Stimulated activated CD8-positive, alpha-beta memory T cell treated with anti-CD3 and anti-CD28 coated beads, Interleukin-7, amount 100 ng/mL, for 4 hours (primary cell): Measurements from ENCODE around the gene CTSL.
"Not testable (repeated sequence)": the region's sequence is repeated elsewhere in the genome, so short reads cannot be mapped to it uniquely, and the experiment has no call there.

Experiments used
- DNase-seq, 2 donors: peaks; one replicate each; pipeline ENCODE4 v3.0.0-alpha.2; 2020; ENCODE audit warnings: low read depth in 2 of 2

Gene CTSL

DNA sequence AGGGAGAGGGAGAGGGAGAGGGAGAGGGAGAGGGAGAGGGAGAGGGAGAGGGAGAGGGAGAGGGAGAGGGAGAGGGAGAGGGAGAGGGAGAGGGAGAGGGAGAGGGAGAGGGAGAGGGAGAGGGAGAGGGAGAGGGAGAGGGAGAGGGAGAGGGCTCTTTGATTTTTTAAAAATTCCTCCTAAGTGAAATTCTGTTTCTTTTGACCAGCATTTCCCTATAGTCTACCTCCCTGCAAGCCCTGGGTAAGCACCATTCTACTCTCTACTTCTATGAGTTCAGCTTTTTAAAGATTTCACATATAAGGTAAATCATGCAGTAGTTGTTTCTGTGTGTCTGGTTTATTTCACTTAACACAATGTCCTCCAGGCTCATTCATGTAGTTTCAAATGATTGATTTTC, 34.1 kb downstream of the CTSL start:
- not testable (repeated sequence) for DNase-seq

DNA sequence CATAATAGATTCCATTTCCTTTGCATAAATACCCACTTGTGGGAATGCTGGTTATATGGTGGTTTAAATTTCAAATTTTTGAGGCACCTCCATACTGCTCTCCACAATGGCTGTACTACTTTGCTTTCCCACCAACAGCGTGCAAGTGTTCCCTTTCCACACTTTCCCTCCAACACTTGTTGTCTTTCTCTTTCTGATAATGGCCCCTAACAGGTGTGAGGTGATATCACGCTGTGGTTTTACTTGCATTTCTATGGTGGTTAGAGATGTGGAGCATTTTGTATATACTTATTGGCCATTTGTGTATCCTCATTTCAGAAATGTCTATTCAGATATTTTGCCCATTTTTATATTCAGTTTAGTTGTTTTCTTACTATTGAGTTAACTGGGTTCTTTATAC, 34.6 kb downstream of the CTSL start:
- DNase-seq: no peak

DNA sequence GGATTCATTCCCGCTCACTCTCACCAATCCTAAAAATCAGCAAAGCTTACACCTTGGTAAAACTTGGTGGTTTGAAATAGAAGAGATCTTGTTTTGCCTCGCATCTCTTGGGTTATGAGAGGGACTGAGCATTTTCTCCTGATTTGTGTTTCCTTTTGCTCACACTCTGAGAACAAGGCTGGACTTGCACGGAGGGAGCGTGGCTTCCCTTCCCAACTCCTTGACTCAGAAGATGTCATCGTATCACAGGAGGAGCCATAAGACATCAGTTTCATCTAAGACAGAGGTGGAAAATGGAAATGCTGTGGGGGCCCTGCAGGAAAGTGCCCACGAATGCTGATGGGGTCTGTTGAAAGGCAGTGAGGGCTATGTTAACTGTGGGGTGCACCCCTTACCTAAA, 37.4 kb downstream of the CTSL start:
- DNase-seq: no peak

DNA sequence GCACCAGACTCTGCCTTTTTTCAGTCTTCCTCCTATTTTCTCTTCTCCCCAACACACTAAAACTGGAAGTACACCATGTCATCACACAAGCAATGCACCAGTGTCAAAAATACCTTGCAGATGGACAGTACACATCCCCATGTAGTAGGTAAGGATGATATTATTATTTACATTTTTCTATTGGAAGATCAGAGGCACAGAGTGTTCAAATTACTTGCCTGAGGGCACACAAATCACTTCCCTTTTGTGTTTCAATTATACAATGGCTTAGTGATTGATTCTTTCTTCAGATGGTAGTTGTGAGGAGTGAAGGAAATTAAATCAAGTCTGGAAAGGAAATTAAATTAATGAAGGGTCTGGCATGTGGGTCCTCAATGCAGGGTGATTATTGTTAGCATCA, 39.6 kb downstream of the CTSL start:
- no peak for DNase-seq

DNA sequence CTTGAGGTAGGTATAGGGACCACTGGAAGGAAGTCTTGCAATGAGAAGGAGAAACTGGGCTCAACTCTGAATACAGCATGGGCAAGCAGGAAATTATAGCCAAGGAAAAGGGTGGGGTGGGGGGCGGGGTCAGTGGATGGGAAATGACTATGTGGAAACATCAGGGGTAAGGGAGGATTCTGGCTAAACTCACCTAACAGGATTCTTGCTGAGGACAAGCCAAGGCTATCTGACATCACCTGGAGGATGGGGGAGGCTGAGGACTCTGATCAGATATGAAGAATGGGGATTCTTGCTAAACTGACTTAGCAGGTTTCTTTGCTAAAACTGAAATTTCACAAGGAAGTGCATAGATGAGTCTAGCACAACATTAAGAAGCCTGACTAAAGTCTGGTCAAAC, 40.8 kb downstream of the CTSL start:
- no peak for DNase-seq

DNA sequence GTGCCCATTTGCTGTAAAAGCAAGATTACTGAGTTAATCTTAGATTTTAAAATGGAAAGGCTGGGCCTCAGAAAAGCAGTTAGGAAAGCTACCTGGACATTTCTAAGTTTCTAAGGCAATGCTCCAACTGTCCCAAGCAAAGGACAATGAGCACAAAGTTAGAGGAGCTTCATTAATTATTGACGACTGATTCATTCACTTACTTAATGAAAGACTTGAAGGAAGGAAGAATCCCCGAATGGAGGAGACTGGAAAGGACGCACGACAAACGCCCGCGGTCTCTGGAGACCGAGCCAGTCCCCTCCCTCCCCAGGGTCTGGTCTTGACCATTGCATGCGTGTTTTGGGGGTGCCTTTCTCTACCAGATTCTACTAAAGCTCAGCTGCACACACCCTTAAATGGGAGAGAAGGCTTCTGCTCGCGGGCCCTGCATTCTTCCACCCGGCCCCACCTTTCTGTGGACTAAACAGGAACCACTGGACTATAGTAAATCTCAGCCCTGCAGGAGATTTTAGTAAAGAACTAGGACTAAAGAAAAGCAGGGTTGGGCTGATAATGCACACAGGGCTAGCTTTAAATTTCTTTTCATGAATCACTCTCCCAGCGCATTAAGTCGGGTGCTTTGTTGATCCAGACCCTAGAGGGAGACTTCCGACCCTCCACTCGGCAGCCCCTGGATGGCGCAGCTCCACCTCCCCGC, 44.8 kb downstream of the CTSL start:
- DNase-seq: no peak

DNA sequence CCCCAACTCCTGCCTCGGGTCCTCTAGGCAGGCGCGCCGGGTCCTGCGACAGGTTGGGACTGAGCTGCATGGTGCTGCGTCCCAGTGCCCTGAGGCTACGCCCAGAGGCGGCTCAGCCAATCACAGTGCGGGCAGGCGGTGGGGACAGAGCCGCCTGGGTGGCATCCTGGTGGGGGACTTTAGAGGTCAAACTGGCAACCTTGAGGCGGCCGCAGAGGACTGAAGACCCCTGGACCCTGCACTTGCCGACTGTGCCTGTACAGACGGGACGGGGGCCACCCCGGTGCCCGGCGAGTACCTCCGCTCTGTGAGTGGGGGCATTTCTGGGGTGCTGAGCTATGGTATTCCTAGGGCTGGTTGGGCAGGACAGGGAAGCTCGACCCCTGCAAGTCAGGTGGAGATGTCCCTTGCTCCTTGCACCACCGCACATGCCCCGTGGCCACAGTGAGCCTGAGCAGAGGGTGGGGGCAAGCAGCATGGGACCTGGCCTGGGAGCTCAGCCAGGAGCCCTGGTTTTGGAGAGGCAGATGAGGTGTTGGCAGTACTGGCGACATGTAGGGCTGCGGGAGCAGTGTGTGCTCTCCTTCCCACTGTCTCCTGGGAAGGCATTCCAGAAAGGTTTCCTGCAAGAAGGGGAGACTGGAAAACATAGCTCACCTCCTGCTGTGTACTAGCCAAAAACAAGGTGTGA, 45.5 kb downstream of the CTSL start:
- no peak for DNase-seq

DNA sequence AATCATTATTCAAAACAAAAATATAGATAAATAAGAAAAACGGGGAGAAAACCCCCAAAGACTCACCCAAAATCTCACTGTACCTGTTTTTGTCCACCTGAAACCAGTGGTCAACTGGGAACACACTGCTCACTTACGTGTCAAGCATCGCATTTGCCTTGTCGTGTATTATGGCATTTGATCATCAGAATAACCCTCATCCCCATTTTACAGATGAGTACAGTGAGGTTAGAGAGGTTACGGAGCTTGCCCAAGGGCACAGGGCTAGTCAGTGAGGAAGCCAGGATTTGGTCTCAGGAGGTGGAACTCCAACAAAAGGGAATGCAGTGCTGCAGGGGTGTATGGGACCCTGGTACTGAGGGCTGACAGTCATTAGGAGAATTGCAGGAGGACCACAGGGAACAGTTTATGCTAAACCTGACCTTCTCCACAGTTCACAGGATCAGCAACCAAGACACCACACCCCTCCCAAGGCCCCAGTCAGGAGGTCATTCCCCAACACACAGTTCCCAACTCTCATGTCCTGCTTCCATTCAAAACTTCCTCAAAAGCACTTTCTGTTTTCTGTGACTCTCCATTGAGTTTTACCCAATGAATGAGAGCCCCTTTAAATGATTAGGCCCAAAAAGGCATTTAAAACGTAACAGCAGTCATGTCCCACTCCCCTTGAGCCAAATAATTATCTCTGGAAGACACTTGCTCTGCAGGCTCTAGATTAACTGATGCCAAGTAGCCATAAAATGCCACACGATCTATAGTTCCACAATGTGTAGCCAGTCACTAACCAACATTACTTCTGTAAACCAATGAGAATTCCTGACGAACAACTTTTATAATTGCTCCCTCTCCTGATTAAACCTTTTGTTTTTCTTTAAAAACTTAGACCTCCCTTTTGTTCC, 50.8 kb downstream of the CTSL start:
- no peak for DNase-seq

DNA sequence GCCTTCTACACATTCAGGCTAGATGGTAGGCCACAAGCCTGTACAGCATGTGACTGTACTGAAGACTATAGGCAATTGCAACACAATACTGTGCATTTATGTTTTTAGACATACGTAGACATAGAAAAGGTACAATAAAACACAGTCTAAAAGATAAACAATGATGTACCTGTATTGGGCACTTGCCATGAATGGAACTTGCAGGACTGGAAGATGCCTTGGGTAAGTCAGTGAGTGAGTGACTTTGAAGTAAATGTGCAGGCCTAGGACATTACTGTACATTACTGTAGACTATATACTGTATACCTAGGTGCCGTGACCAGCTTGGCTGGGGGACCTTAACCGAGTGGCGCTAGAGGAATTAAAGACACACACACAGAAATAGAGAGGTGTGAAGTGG, 53.1 kb downstream of the CTSL start:
- DNase-seq: no peak
